IPS-NIHi7 (cell line): ENCODE results near the gene MS4A12.
"Not testable (repeated sequence)": the region's sequence is repeated elsewhere in the genome, so short reads cannot be mapped to it uniquely, and the experiment has no call there.

Experiments
- DNase-seq: peaks from one replicate; pipeline ENCODE4 v3.0.0; 2012; ENCODE audit warnings: mixed read lengths; ENCODE audit errors: extremely low spot score

The MS4A12 gene

GRCh38 chr11:60492488-60493009 lies at the start of gene MS4A12:
Gene MS4A12 (plus strand): TSS chr11:60492778. CDS start chr11:60497319, 4,541 bp downstream.
- DNase-seq: no peak

- DNase-seq: no peak
Observed at GRCh38 chr11:60447070-60447469, 45.5 kb upstream of the MS4A12 start.

GRCh38 chr11:60447846-60448245 lies 44.7 kb upstream of the MS4A12 start:
- DNase-seq: no peak

GRCh38 chr11:60451185-60451584 lies 41.4 kb upstream of the MS4A12 start:
- not testable (repeated sequence) for DNase-seq

- no peak for DNase-seq
Observed at GRCh38 chr11:60454212-60454611, 38.4 kb upstream of the MS4A12 start.

- DNase-seq: no peak
Observed at GRCh38 chr11:60455531-60456042, 37.0 kb upstream of the MS4A12 start, which contains the start of gene MS4A1. Gene MS4A1 (plus strand): TSS chr11:60455847. CDS start chr11:60462375, 6,528 bp downstream.

GRCh38 chr11:60457576-60457975 lies 35.0 kb upstream of the MS4A12 start:
- no peak for DNase-seq

GRCh38 chr11:60459345-60459744 lies 33.2 kb upstream of the MS4A12 start:
- no peak for DNase-seq

GRCh38 chr11:60468829-60469228 lies 23.7 kb upstream of the MS4A12 start:
- DNase-seq: no peak

GRCh38 chr11:60469723-60470122 lies 22.9 kb upstream of the MS4A12 start:
- no peak for DNase-seq

- DNase-seq: no peak
Observed at GRCh38 chr11:60477035-60477445, 15.5 kb upstream of the MS4A12 start.

GRCh38 chr11:60482361-60482760 lies 10.2 kb upstream of the MS4A12 start:
- DNase-seq: no peak

GRCh38 chr11:60485987-60486386 lies 6.6 kb upstream of the MS4A12 start:
- DNase-seq: peak; percentile 68

- DNase-seq: no peak
Observed at GRCh38 chr11:60493454-60493853, 876 bp downstream of the MS4A12 start.

- no peak for DNase-seq
Observed at GRCh38 chr11:60498399-60498798, 5.8 kb downstream of the MS4A12 start.

- DNase-seq: no peak
Observed at GRCh38 chr11:60498853-60499252, 6.3 kb downstream of the MS4A12 start.

- peak; percentile 32 for DNase-seq
Observed at GRCh38 chr11:60500276-60500910, 7.8 kb downstream of the MS4A12 start.

- DNase-seq: no peak
Observed at GRCh38 chr11:60502221-60502775, 9.7 kb downstream of the MS4A12 start.

- no peak for DNase-seq
Observed at GRCh38 chr11:60504219-60504905, 11.8 kb downstream of the MS4A12 start.

- not testable (repeated sequence) for DNase-seq
Observed at GRCh38 chr11:60509609-60510008, 17.0 kb downstream of the MS4A12 start.

GRCh38 chr11:60510209-60510608 lies 17.6 kb downstream of the MS4A12 start:
- DNase-seq: not testable (repeated sequence)

GRCh38 chr11:60511393-60511792 lies 18.8 kb downstream of the MS4A12 start:
- DNase-seq: no peak
